Heart left ventricle (tissue), 13 donors: Measurements from ENCODE around the gene P3R3URF.

Source experiments
- POLR2A ChIP-seq, 2 donors: fragments of 450-650 bp; IDR thresholded peaks; one replicate each; pipeline ENCODE4 v1.6.1; 2017; ENCODE audit warnings: antibody characterized with exemption in 2 of 2, mild to moderate bottlenecking in 2 of 2, moderate library complexity in 2 of 2
- TF ChIP-seq, protein P1 (sequence below), 12 donors: fragments of 200-600 bp; sonication (generic) in 4 of 12; IDR thresholded peaks; one replicate each; pipeline versions ENCODE4 v1.5.0 to v1.8.0; 2018 to 2022; ENCODE audit warnings: antibody characterized with exemption in 12 of 12, mild to moderate bottlenecking in 5 of 12
- donor health status: ischemic (EF 13 %, LVEDD 7.1; RV severe dilation, severe dysfunction).
- donor health status: DM: no; HTN: yes; CAD: no.
- donor health status: DM: no; HTN: no; CAD: no.
- donor health status: ischemic (EF 25% LVEDD 6.9; RV normal size, moderate dysfunction).
- donor health status: ischemic (EF 25% LVEDD 5.7; RV mildly dilated, moderate dysfunction).
- donor health status: ischemic (EF 35%, LVEDD 5.7; RV mildly dilated, moderate dysfunction).
- donor health status: nonischemic (EF 11% LVEDD 7.7; RV severe dilation, severe dysfunction).
- donor health status: DM: yes; HTN: yes; CAD: no.
- donor health status: PGD.
- donor health status: ischemic (EF 29% LVEDD 5.4; RV normal size, mild dysfunction).
- donor health status: nonischemic (EF 23%, LVEDD 6.1; RV moderate dilation, normal function).

DNA sequence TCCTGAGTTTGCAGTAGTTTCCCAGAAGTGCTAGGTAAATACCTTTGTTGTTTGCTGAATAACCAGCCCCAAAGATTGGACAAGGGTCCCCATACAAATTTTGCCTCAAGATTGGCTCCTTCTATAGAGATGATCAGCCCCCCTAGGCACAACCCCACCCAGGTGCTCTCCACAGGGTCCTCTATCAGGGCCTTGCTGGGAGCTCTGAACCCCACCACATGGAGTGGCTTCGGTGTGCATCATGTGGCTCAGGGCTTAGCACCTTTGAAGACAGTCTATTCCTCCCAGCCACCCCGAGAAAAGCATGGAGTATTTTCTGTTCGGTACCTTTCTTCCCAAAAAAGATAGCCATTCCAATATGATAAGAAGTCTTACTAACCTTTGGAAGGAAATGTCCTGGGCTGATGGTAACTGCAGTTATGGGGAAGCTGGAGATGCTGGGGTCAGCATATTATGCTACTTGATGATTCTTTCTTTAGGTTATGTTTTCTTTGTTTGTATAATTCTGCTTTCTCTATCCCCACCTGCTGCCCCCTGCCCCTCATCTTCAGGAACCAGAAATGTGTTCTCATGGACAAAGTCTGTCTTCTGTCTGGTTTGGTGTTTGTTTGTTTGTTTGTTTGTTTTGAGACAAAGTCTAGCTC is 6.4 kb downstream of the P3R3URF start:
- TF ChIP-seq, protein P1, sequence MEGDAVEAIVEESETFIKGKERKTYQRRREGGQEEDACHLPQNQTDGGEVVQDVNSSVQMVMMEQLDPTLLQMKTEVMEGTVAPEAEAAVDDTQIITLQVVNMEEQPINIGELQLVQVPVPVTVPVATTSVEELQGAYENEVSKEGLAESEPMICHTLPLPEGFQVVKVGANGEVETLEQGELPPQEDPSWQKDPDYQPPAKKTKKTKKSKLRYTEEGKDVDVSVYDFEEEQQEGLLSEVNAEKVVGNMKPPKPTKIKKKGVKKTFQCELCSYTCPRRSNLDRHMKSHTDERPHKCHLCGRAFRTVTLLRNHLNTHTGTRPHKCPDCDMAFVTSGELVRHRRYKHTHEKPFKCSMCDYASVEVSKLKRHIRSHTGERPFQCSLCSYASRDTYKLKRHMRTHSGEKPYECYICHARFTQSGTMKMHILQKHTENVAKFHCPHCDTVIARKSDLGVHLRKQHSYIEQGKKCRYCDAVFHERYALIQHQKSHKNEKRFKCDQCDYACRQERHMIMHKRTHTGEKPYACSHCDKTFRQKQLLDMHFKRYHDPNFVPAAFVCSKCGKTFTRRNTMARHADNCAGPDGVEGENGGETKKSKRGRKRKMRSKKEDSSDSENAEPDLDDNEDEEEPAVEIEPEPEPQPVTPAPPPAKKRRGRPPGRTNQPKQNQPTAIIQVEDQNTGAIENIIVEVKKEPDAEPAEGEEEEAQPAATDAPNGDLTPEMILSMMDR (IDR thresholded peaks at IDR 0.05) = no peak
- TF ChIP-seq POLR2A (IDR thresholded peaks at IDR 0.05) = no peak
